ELR (cell line): ENCODE results near the gene HOXC12.

Experiments
- DNase-seq: peaks from one replicate; pipeline ENCODE4 v3.0.0-alpha.2; 2015; ENCODE audit warnings: low read depth

Gene HOXC12

GRCh38 chr12:53956914-53957536 is 2.3 kb downstream of the HOXC12 start:
- no peak for DNase-seq

GRCh38 chr12:53958128-53958527 is 3.4 kb downstream of the HOXC12 start:
- no peak for DNase-seq

- no peak for DNase-seq
Measured at GRCh38 chr12:53959314-53959713, 4.6 kb downstream of the HOXC12 start.

GRCh38 chr12:53960187-53961024 is 5.7 kb downstream of the HOXC12 start:
- DNase-seq, result no peak

- DNase-seq, result no peak
Measured at GRCh38 chr12:53961025-53961761, 6.5 kb downstream of the HOXC12 start.

GRCh38 chr12:53963005-53963404 is 8.3 kb downstream of the HOXC12 start:
- no peak for DNase-seq

GRCh38 chr12:53963434-53964314 is 9.0 kb downstream of the HOXC12 start:
- peak; percentile 49 for DNase-seq

- peak; percentile 20 for DNase-seq
Measured at GRCh38 chr12:53964315-53964713, 9.6 kb downstream of the HOXC12 start.

- peak; percentile 75 for DNase-seq
Measured at GRCh38 chr12:53965281-53966084, 10.8 kb downstream of the HOXC12 start.

- DNase-seq, result no peak
Measured at GRCh38 chr12:53966085-53966384, 11.3 kb downstream of the HOXC12 start.

- DNase-seq, result peak; percentile 58
Measured at GRCh38 chr12:53966385-53967133, 11.9 kb downstream of the HOXC12 start.

- peak; percentile 51 for DNase-seq
Measured at GRCh38 chr12:53967421-53967925, 12.8 kb downstream of the HOXC12 start.

GRCh38 chr12:53968214-53969127 is 13.8 kb downstream of the HOXC12 start:
- DNase-seq, result peak; percentile 58

- no peak for DNase-seq
Measured at GRCh38 chr12:53969588-53970259, 15.0 kb downstream of the HOXC12 start.

GRCh38 chr12:53970451-53970850 is 15.7 kb downstream of the HOXC12 start:
- no peak for DNase-seq

GRCh38 chr12:53971129-53971528 is 16.4 kb downstream of the HOXC12 start:
- DNase-seq, result no peak

- no peak for DNase-seq
Measured at GRCh38 chr12:53971686-53972085, 17.0 kb downstream of the HOXC12 start.

GRCh38 chr12:53972152-53972702 is 17.5 kb downstream of the HOXC12 start:
- DNase-seq, result peak; percentile 75
